ENCODE results near the gene ABCA3.

The ABCA3 gene

DNA sequence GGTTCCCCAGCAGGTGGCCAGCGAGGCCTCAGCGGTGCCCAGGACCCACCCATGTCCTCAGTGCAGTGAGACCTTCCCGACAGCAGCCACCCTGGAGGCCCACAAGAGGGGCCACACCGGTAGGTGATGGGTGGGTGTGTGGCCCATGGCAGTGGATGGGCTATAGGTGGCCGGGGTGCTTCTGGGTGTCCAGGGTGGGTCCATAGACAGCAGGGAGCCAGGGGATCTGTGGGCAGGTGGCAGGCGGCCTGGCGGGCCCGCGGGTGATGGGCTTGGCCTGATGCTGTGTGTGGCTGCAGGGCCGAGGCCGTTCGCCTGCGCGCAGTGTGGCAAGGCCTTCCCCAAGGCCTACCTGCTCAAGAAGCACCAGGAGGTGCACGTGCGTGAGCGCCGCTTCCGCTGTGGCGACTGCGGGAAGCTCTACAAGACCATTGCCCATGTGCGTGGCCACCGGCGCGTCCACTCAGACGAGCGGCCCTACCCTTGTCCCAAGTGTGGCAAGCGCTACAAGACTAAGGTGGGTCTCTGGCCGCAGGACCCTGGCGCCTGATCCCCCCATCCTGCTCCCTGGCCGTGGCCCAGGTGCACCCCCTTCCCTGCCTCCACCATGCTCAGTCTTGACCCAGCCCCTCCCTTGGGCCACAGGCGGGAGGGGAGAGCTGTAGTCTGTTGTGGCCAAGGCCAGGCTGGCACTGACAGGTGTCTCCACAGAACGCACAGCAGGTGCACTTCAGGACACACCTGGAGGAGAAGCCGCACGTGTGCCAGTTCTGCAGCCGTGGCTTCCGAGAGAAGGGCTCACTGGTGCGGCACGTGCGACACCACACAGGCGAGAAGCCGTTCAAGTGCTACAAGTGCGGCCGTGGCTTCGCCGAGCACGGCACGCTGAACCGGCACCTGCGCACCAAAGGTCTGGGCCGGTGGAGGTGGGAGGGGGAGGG lies 106.4 kb downstream of the ABCA3 start:
- no peak for DNase-seq (ENCODE audit: low spot score)

DNA sequence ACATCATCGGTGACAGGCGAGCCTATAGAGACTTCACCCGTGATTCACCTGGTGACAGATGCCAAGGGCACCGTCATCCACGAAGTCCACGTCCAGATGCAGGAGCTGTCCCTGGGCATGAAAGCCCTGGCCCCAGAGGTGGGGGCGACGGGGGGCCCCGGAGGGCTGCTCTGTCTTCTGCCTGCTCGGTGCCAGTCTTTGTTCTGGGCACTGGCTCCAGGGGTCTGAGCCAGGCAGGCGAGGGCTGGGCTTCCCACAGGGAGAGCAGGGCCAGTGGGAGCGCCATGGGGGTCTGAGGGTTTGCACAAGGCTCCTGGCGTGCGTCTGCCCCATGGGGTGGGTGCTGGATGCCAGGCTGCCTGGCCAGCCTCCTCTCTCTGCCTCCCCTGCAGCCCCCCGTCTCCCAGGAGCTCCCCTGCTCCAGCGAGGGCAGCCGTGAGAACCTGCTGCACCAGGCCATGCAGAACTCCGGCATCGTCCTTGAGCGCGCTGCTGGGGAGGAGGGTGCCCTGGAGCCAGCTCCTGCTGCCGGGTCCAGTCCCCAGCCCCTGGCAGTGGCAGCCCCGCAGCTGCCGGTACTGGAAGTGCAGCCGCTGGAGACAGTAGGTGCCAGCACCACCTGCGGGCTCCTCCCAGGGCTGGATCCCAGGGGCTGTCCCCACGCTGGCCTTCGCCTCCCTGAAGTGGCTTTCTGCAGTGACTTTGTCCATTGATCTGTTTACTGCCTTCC lies 107.3 kb downstream of the ABCA3 start:
- DNase-seq (ENCODE audit: low spot score): no peak

DNA sequence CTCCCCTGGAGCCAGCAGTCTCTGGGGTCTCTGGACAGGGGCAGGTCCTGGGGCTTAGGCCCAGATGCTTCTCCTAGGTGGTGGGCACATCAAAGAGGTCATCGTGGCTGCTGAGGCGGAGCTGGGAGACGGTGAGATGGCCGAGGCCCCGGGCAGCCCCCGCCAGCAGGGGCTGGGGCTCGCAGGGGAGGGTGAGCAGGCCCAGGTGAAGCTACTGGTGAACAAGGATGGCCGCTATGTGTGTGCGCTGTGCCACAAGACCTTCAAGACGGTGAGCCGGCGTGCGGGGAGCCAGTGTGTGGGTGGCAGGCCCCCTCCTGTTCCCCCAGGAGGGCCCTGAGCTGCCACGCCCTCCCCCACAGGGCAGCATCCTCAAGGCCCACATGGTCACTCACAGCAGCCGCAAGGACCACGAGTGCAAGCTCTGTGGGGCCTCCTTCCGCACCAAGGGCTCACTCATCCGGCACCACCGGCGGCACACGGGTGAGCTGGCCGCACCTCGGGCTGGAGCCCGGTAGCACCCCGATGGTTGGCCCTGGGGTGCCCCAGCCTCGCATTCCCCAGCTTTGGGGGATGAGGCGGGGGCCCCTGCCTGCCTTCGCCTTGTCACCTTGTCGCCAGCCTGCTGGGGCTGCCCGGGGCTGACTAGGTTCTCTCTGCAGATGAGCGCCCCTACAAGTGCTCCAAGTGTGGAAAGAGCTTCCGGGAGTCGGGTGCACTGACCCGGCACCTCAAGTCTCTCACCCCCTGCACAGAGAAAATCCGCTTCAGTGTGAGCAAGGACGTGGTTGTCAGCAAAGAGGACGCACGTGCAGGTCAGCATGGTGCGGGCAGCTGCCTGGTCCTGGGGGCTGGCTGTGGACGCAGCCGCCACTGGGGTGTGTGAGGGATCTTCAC lies 108.2 kb downstream of the ABCA3 start:
- DNase-seq (ENCODE audit: low spot score): no peak

DNA sequence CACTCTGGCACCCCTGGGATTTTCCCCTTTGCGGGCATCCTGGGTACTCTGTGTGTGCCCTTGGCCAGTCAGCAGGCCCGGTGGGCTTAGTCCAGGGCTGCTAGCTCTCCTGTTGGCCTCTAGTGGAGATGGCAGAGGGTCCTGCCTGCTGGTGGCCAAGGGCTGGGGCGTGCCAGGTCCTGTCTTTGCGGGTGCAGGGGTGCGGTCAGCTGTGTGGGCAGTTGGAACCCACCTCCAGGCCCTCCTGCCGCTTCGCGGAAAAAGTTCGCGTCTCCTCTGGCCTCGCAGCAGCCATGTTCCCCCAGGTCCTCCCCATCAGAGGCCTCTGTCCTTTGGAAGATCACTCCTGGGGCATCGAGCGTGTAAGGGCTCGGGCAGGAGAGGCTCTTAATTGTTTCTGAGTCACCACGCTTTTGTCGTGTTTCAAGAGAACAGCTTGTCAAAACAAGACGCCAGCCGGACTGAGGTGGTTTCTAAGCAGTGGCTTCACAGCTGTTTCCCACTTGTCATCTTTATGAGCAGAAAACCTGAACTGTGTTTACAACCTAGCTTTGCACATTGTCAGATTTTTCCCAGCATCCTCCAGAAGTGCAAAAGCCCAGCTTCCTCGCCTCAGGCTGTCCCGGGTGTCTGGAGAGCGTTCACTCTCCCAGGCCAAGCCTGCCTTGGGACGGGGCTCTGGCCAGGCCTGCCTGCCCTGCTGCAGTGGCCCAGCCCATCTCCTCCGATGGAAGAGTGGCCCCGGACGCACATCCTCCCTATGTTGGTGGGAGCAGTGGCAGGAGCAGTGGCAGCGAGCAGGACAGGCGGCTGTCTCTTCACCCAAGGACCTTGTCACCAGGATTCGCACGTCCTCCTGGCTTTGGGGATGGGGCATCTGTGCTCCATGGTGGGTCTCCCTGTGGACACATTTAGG lies 109.3 kb downstream of the ABCA3 start:
- DNase-seq (ENCODE audit: low spot score): no peak

DNA sequence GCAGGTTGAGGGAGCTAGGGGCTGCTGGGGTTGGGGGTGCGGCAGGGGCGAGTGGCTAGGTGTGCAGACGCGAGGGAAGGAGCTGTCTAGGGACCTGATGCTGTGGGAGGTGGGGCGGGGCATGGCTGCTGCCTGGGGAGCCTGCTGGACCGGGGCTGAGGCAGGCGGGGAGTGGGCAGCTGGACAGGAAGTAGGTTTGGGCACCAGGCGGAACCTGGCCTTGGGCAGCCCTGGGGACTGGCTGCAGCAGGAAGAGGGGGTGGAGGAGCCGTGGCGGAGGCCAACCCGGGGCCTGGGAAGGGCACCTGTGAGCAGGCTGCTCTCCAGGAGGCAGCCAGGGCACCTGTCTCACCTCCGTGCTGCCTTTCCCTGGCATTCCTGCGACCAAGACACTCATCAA lies 110.2 kb downstream of the ABCA3 start:
- DNase-seq (ENCODE audit: low spot score): no peak

DNA sequence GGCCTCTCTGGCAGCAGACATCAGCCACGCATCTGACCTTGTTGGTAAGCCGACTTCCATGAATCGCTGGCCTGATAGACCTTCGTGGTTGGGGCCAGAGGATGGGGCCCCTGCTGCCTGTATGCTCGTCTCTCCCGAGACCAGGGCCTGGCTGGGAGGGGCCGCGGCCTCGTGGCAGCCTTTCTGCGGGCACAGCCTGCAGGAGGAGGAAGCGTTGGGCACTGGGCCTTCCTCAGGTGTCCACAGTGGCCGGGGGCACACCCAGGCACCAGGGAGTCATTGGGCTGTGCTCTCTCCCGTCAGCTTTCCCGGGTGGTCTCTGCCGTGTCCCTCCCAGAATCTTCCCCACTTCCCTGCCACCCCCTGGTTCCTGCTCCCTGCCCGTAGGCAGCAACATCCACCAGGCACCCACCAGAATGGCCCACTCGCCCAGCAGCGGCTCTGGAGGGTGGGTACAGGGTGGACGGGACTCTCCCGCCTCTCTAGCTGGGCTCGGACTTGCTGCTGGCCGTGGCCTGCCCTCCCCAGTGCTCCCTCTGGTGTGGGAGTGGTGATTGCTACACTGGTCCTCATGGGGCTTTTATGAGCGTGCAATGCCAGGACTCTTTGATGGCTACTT lies 110.8 kb downstream of the ABCA3 start:
- no peak for DNase-seq (ENCODE audit: low spot score)

DNA sequence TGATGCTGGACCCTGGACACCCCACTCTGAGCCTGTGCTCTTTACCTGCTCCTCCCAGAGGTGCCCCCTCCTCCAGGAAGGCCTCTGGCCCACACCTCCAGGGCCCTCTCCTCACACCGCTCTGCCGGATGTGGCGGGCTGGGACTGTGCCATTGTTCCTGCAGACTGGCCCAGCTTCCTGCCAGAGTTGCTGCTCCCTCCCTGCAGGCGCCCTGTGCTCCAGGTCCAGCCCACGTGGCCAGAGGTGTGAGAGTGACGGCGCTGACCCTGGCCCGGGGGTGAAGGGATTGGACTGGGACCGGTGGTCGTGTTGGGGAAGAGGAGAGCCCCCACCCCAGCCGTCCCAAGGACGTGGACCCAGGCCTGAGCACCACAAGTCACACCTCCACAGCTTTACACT lies 111.4 kb downstream of the ABCA3 start:
- DNase-seq (ENCODE audit: low spot score): no peak

DNA sequence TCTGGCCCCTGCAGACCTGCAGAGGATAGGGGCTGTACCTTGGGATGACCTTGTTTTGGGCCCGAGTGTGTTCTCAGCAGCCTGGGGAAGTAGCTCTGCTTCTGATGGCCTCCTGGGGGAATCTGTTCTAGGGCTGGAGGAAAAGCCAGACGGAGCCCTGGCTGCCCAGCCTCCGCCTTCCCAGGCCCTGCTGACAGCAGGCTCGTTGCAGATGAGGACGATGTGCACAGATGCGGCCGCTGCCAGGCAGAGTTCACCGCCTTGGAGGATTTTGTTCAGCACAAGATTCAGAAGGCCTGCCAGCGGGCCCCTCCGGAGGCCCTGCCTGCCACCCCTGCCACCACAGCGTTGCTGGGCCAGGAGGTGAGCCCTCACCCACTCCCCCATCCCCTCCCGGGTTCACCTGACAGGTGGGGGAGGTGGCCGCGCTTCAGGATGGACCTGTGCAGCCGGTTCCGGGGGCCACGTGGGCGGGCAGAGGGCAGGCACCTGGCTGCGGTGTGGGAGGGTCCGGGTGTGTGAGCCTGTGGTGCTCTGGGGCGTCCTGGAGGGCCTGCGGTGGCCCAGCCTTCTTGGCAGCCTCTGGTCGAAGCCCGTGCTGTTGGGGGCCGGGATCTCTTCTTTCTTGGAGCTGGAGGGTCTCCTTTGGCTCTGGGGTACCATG lies 112.2 kb downstream of the ABCA3 start:
- DNase-seq (ENCODE audit: low spot score): no peak

DNA sequence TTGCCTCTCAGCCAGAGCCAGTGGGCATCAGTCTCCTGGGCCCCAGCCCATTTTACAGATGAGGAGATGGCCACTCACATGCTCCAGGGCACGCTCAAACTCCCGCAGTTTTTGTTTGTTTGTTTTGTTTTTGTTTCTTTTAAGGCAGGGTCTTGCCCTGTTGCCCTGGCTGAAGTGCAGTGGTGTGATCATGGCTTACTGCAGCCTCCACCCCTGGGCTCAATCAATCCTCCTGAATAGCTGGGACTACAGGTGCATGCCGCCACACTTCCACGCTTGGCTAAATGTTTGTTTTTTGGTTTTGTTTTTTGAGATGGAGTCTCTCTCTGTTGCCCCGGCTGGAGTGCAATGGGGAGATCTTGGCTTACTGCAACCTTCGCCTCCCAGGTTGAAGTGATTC lies 113.6 kb downstream of the ABCA3 start:
- no peak for DNase-seq (ENCODE audit: low spot score)

DNA sequence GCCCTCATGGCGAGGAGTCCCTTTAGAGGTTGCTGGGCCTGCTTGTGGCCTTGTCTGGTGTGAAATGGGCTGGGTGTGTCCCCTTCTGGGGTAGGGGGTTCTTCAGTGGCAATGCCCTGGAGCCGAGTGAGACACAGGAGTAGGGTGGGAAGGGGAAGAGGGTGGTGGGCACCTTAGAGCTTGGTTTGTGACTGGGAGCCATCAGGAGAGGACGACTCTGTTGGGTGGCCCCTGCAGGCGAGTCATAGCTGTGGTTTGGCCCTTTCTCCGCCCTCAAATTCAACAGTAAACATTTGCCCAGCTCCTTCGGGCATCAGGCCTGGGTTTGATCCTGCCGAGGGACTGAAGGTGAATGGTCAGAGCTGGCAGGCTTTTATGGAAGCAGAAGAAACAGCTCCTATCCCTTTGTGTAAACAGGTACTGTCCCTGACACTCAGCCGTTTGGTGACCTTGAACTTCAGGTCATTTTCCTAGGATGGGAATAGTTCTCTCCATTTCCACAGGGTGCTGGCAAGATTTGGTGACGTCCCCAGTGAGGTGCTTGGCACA lies 114.2 kb downstream of the ABCA3 start:
- peak; percentile 36 for DNase-seq (ENCODE audit: low spot score)
